Activated T-cell treated with anti-CD3 and anti-CD28 coated beads, Interleukin-2, amount 50 U/mL, for 4 hours (primary cell): ENCODE results near the gene CNTNAP2. TPM values are rescaled to one million over a fixed set of nuclear protein-coding genes. Genes with fewer than 3 reads are reported as not detected.

Source experiments
- ATAC-seq, 2 donors: fragments of 200-7000 bp; cut with Tn5 transposase; one replicate each; pipeline ENCODE4 v1.10.0; 2021
- DNase-seq: peaks from one replicate; pipeline ENCODE4 v3.0.0-alpha.2; 2020
- H3K27me3 Mint-ChIP-seq: one replicate; pipeline ENCODE4 v1.8.0; 2021; ENCODE audit warnings: low read depth, mixed read lengths
- H3K36me3 Mint-ChIP-seq: one replicate; pipeline ENCODE4 v1.8.0; 2022; ENCODE audit warnings: mixed read lengths; ENCODE audit not compliant: insufficient read depth
- H3K4me1 Mint-ChIP-seq: one replicate; pipeline ENCODE4 v1.8.0; 2021; ENCODE audit warnings: low read depth, mixed read lengths
- H3K4me3 Mint-ChIP-seq: one replicate; pipeline ENCODE4 v1.8.0; 2021; ENCODE audit warnings: mild to moderate bottlenecking, moderate library complexity, mixed read lengths
- H3K9me3 Mint-ChIP-seq: one replicate; pipeline ENCODE4 v1.8.0; 2021; ENCODE audit warnings: mixed read lengths
- total RNA-seq, 3 donors: library from RNA; stranded (reverse); gene quantifications; one replicate each; pipeline ENCODE4 v1.2.1, GENCODE V29; 2021

CNTNAP2 gene
- total RNA-seq, 3 donors from 2014 or later, result not detected

DNA sequence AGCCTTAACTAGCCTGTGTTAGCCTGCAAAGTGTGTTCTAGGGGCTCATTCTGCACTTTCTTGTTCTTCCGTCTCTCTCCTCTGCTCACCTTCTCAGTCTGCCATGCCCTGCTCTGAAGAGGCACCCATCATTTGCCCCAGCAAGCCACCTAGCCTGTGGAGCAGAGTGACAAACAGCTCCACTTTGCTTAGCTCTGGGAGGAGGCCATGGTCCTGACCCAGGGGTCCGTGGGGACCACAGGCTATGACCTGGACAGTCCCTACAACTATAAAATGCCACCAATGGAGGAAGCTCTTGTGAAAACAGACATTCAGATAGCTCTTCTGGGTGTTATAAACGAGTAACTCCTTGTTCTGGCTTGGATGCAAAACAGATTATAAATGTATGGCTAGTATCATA is 1029.6 kb downstream of the CNTNAP2 start:
- no peaks in the 10 kb centered on the region for H3K27me3 Mint-ChIP-seq
- H3K9me3 Mint-ChIP-seq, result peaks cover 20% of the 10 kb centered on the region
- ATAC-seq (no peak), DNase-seq (no peak)
- no peaks in the 10 kb centered on the region for H3K36me3 Mint-ChIP-seq
- no peaks in the 10 kb centered on the region for H3K4me1 Mint-ChIP-seq
- H3K4me3 Mint-ChIP-seq, result no peak overlapping the region

DNA sequence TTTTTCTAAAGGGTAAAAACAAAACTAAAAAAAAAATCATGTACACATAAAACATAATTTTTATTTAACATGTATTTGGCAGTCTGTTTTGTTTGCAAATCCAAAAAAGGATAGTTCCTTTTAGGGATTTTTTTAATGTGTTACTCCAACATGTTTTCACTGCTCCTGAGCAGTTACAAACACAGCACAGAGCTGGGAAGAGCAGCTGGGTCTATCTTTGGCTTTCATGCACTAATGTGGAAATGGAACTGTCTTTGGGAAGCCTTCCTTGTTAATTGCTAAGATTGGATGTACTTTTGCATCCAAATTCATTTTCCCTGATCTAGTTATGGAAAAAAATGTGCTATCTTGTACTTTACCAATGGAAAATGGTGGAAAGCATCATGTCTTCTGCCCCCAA is 1035.1 kb downstream of the CNTNAP2 start:
- Mint-ChIP-seq H3K36me3 (no peaks in the 10 kb centered on the region), H3K9me3 (peaks cover 15% of the 10 kb centered on the region), H3K4me1 (no peaks in the 10 kb centered on the region), H3K27me3 (no peaks in the 10 kb centered on the region), H3K4me3 (no peak overlapping the region)
- ATAC-seq, result no peak
- no peak for DNase-seq

DNA sequence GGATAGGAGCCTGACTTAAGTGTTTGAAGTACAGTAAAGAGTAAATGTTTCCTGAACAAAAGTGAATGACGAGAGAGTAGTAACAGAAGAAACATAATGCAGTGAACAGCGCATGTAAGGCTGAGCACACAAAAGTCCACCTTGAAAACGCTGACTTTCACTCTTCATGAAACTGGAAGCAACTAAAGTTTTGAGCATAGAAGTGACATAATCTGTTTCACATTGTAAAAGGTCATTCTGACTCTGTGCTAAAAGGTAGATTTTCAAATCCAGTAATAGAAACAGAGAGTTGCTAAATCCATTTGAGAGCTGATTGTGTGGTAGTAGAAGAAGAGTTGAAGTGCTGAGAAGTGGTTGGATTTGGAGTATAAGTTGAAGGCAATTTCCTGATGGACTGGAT is 1037.0 kb downstream of the CNTNAP2 start:
- ATAC-seq (no peak), DNase-seq (no peak)
- H3K4me1 Mint-ChIP-seq, result no peaks in the 10 kb centered on the region
- H3K27me3 Mint-ChIP-seq, result no peaks in the 10 kb centered on the region
- H3K9me3 Mint-ChIP-seq, result peaks cover 15% of the 10 kb centered on the region
- no peak overlapping the region for H3K4me3 Mint-ChIP-seq
- H3K36me3 Mint-ChIP-seq, result no peaks in the 10 kb centered on the region

DNA sequence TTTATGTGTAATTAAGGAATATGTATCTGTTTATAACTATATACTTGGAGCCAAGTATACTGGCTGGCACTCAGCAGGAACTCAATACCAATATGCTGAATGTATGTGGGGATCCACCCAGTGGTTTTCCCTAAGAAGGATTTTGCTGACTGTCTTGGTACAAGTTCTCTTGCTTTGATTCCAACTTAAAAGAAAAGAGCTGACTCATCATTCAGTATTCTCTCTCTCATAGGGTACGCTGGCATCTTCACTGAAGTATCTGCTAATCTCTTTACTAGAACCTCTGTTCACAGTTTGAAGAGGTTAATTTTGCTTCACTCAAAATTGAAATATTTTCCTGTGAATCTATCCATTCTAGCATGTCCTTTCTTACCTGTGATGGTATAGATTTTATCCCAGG is 1044.8 kb downstream of the CNTNAP2 start:
- no peaks in the 10 kb centered on the region for H3K36me3 Mint-ChIP-seq
- no peak overlapping the region for H3K4me3 Mint-ChIP-seq
- H3K4me1 Mint-ChIP-seq, result no peaks in the 10 kb centered on the region
- H3K27me3 Mint-ChIP-seq, result no peaks in the 10 kb centered on the region
- ATAC-seq (no peak), DNase-seq (no peak)
- peaks cover 6% of the 10 kb centered on the region for H3K9me3 Mint-ChIP-seq

DNA sequence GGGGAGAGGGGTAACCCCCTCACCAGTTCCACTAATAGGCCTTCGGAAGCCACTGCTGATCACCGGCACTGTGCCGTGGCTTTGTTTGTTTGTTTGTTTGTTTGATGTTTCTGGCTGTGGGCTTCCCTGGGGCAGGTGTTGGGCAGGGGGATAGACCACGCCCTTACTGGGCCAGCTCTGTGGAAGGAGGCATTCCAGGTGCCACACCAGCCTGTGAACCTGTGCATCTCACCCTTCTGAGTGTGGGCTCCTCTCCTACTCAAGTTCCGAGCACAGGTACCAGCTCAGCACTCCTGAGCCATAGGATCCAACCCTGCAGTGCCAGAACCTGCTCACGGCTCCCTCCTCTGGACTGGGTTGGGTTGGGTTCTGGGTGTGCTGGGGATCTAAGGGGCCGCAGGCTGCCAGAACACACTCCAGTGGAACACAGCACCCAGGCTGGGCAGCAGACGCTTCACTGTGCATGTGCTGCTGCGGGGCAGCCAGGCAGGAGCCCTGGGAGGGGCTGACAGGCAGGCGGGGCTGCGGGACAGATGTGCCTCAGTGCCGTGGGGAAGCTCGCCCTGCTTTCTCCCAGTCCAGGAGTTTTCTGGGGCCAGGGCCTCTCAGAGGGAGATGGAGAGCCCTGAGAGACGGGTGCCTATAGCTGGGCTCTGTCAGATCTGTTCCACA is 1053.9 kb downstream of the CNTNAP2 start:
- DNase-seq, result no peak
- no peaks in the 10 kb centered on the region for H3K4me1 Mint-ChIP-seq
- H3K9me3 Mint-ChIP-seq, result peaks cover 6% of the 10 kb centered on the region
- H3K4me3 Mint-ChIP-seq, result no peak overlapping the region
- no peak for ATAC-seq
- H3K36me3 Mint-ChIP-seq, result no peaks in the 10 kb centered on the region
- H3K27me3 Mint-ChIP-seq, result no peaks in the 10 kb centered on the region

DNA sequence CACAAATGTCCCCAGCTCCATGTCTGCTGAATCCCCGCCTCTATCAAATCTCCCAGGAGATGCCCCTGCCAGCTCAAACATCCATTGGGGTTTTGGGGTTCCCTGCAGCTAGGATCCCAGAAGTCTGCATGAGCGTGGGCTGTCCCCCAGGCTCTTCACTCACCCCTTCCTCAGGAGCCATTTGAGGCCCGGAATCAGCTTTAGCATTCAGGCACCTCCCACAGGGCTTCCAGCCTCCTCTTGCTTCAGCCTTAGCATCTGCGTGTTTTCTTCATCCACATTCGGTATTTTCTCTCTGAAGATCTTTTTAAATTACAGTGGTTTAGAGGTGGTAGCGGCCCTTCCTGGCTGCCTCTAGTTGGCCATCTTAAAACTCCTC is 1054.4 kb downstream of the CNTNAP2 start:
- Mint-ChIP-seq H3K4me1 (no peaks in the 10 kb centered on the region), H3K27me3 (no peaks in the 10 kb centered on the region), H3K36me3 (no peaks in the 10 kb centered on the region), H3K9me3 (peaks cover 3% of the 10 kb centered on the region), H3K4me3 (no peak overlapping the region)
- DNase-seq (no peak), ATAC-seq (no peak)

DNA sequence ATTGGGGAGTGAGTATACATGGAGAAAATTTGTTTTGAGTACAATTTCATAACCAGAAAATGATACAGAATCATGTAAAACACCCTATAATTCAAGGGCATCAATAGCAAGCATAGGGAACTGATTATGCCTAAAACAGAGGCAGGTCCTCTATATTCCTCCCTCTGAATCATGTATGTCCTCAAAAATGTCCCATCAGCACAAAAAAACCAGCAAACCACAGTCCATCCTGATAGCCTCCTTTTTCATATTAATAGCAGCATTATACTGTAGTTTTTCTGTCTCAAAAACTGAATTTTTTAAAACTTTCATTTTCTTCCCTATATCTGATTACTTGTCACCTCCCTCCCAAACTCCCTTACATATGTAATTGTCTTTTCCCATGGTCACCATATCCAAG is 1057.3 kb downstream of the CNTNAP2 start:
- H3K9me3 Mint-ChIP-seq, result no peaks in the 10 kb centered on the region
- H3K27me3 Mint-ChIP-seq, result no peaks in the 10 kb centered on the region
- DNase-seq, result no peak
- no peak for ATAC-seq
- H3K36me3 Mint-ChIP-seq, result no peaks in the 10 kb centered on the region
- H3K4me1 Mint-ChIP-seq, result no peaks in the 10 kb centered on the region
- no peak overlapping the region for H3K4me3 Mint-ChIP-seq

DNA sequence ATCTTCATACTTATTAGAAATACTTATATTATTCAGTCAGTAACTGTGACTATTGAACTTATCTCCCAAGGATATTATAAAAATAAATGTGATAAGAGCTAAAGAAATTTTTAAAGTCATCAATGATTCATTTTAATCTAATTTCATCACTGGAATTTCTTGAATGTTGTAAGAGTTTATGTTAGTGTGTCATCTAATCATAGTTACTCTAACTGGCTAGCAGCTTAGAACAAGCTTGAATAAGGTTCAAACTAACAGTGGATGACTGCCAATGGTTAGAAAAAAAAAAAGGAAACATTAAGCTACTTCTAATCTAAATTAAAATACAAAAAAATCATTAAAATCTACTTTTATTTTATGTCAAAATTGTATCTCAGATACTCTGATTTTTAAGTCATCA is 1066.3 kb downstream of the CNTNAP2 start:
- Mint-ChIP-seq H3K4me1 (no peaks in the 10 kb centered on the region), H3K9me3 (peaks cover 18% of the 10 kb centered on the region), H3K4me3 (no peak overlapping the region), H3K36me3 (no peaks in the 10 kb centered on the region), H3K27me3 (no peaks in the 10 kb centered on the region)
- DNase-seq, result no peak
- no peak for ATAC-seq

DNA sequence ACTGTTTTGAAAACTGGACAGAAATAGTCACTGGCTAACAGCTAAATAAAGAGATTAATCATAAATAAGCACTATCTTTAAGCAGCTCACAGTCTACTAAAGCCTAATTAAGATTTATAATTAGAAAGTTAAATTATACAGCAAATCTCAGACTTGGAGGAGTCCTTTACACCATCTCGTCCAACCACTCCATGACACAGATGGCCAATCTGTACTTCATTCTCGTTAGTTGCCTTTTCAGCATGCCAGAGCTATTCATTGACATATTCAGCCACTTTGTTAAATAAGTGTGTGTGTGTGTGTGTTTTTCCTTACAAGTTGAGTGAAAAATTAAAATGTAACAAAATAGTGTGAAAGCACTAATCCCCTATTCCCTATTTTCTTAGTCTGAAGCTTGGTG is 1066.7 kb downstream of the CNTNAP2 start:
- H3K36me3 Mint-ChIP-seq, result no peaks in the 10 kb centered on the region
- H3K27me3 Mint-ChIP-seq, result no peaks in the 10 kb centered on the region
- H3K4me3 Mint-ChIP-seq, result no peak overlapping the region
- H3K9me3 Mint-ChIP-seq, result peaks cover 21% of the 10 kb centered on the region
- DNase-seq (no peak), ATAC-seq (no peak)
- no peaks in the 10 kb centered on the region for H3K4me1 Mint-ChIP-seq

DNA sequence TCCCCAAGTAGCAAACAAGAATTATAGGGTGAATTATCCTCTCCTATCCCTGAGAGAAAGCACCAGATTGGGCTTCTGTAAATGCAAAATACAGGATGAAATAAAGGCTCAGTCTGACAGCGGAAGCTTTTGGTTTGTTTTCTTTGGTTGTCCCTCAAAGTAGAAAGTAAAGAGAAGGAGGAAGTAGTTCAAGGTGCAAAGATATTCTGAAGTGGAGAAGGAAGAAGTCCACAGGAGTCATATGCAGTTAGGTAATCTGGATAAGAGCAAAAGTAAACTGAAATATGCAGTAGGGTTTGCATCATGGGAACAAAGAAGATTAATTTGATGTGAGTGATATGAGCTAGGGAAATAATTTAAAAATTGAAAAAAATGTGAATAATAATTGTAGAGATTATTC is 1071.9 kb downstream of the CNTNAP2 start:
- no peak for DNase-seq
- no peak overlapping the region for H3K4me3 Mint-ChIP-seq
- H3K9me3 Mint-ChIP-seq, result peaks cover 19% of the 10 kb centered on the region
- no peak for ATAC-seq
- H3K4me1 Mint-ChIP-seq, result no peaks in the 10 kb centered on the region
- H3K27me3 Mint-ChIP-seq, result no peaks in the 10 kb centered on the region
- no peaks in the 10 kb centered on the region for H3K36me3 Mint-ChIP-seq

DNA sequence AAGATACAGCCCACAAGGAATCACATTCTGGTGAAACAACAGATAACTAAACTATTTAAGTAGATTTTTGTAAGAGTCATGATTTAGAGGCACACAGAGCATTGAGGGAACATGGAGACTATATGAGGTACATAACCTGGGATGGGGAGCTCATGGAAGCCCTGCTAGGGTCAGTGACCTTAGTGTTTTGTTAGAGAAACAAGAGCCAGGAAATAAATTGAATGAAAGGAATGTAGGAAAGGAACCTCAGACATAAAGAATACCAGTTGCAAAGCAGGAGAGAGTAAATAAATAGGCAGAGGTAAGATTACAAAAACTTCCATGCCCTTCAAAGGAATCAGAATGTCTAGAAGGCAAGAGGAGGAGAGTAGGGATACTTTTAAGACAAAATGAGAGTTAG is 1076.9 kb downstream of the CNTNAP2 start:
- H3K36me3 Mint-ChIP-seq, result no peaks in the 10 kb centered on the region
- no peaks in the 10 kb centered on the region for H3K4me1 Mint-ChIP-seq
- peaks cover 8% of the 10 kb centered on the region for H3K9me3 Mint-ChIP-seq
- no peak for DNase-seq
- no peak for ATAC-seq
- H3K4me3 Mint-ChIP-seq, result no peak overlapping the region
- H3K27me3 Mint-ChIP-seq, result no peaks in the 10 kb centered on the region

DNA sequence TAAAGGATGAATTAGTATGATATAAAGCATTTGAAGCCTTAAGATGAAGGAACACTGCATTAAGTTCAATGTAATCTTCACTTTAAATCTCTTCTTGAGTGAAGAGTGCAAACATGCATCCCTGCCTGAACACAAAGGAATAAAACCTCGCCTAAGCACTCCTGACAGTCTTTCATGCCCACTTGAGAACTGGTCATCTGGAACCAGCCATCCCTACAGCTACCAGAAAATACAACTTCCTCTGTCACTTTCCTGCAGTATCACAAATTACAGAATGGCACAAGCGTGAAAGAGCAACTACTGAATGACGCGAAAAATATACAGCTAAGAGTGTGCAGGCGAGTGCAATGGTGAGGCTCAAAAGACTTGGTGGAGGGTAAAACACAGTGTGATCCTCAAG is 1079.9 kb downstream of the CNTNAP2 start:
- Mint-ChIP-seq H3K27me3 (no peaks in the 10 kb centered on the region), H3K4me3 (no peak overlapping the region), H3K9me3 (peaks cover 6% of the 10 kb centered on the region), H3K4me1 (no peaks in the 10 kb centered on the region), H3K36me3 (no peaks in the 10 kb centered on the region)
- ATAC-seq (no peak), DNase-seq (no peak)

DNA sequence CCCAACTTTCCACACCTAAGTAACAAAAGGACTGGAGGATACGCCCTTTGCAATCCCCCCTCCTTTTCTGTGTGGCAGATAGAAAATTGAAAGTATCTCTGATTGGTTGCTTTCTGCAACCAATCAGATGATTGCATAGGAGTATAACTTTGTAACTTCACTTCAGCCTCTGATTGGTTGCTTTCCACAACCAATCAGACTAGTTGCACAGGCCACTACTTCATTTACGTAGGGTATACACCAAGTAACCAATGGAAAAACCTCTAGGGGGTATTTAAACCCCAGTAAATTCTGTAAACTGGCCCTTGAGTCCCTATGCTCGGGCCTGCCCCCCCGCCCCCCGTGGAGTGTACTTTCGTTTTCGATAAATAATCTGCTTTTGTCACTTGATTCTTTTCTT is 1080.4 kb downstream of the CNTNAP2 start:
- DNase-seq, result no peak
- no peaks in the 10 kb centered on the region for H3K36me3 Mint-ChIP-seq
- no peak for ATAC-seq
- no peaks in the 10 kb centered on the region for H3K27me3 Mint-ChIP-seq
- peaks cover 6% of the 10 kb centered on the region for H3K9me3 Mint-ChIP-seq
- H3K4me1 Mint-ChIP-seq, result no peaks in the 10 kb centered on the region
- no peak overlapping the region for H3K4me3 Mint-ChIP-seq

DNA sequence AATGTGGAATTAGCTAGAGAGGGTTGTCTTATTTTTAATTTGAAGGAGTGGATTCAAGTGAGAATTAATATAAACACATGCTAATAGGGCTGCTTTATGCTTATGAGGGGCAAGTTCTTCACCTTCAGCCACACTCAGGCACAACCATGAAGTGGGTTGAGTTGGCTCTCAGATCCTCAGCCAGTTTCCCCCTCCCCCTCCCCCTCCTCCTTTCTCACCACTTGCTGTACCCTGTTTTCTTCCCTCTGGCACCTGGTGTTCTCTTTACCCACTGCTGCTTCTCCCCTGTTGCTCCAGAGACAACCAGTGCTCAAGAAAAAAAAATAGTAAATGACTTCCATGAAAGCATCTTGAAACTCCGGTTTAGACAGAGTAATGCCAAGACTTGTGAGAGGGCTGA is 1083.3 kb downstream of the CNTNAP2 start:
- peaks cover 6% of the 10 kb centered on the region for H3K9me3 Mint-ChIP-seq
- no peak for ATAC-seq
- no peak overlapping the region for H3K4me3 Mint-ChIP-seq
- no peaks in the 10 kb centered on the region for H3K27me3 Mint-ChIP-seq
- no peak for DNase-seq
- H3K4me1 Mint-ChIP-seq, result no peaks in the 10 kb centered on the region
- no peaks in the 10 kb centered on the region for H3K36me3 Mint-ChIP-seq

DNA sequence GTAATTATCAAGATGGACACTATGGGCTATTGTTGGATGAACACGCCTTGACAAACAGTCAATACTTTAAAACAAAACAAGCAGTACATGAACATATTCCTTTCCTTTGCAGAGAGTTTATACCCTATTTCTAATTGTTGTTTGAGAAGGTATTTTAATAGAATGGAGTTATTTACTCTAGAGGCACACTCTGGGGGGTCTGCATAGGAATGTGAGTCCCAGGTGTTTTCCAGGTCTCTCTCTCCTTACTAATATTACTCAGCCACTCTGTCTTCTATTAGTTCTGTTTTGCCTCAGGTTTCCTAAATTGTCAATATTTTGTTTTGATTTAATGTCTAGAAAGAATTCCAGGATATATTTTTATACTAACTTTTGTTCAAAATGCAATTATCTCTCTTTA is 1091.4 kb downstream of the CNTNAP2 start:
- no peaks in the 10 kb centered on the region for H3K27me3 Mint-ChIP-seq
- no peaks in the 10 kb centered on the region for H3K4me1 Mint-ChIP-seq
- H3K4me3 Mint-ChIP-seq, result no peak overlapping the region
- no peak for ATAC-seq
- H3K36me3 Mint-ChIP-seq, result no peaks in the 10 kb centered on the region
- DNase-seq, result no peak
- H3K9me3 Mint-ChIP-seq, result peaks cover 7% of the 10 kb centered on the region

DNA sequence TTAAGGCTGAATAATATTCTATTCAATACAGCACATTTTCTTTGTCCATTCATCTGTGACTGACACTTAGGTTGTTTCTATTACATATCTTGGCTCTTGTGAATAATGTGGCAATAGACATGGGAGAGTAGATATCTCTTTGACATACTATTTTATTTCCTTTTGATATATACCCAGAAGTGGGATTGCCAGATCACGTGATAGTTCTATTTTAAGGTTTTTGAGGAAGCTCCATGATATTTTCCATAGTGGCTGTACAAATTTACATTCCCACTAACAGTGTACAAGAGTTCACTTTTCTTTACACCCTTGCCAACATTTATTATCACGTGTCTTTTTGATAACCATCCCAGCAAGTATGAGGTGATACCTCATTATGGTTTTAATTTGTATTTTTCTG is 1114.7 kb downstream of the CNTNAP2 start:
- H3K27me3 Mint-ChIP-seq, result no peaks in the 10 kb centered on the region
- no peak for DNase-seq
- H3K36me3 Mint-ChIP-seq, result no peaks in the 10 kb centered on the region
- ATAC-seq, result no peak
- H3K9me3 Mint-ChIP-seq, result peaks cover 23% of the 10 kb centered on the region
- no peaks in the 10 kb centered on the region for H3K4me1 Mint-ChIP-seq
- no peak overlapping the region for H3K4me3 Mint-ChIP-seq
